A549 (cell line): ENCODE measurements around the gene ANO7. TPM values are rescaled to one million over a fixed set of nuclear protein-coding genes. Genes with fewer than 3 reads are reported as not detected.

Source experiments
- ATAC-seq, 2 experiments: fragments of 200-7000 bp in 1 of 2; fragments of >200 bp in 1 of 2; cut with Nextera tagmentation in 1 of 2; cut with Tn5 transposase in 1 of 2; 3 replicates each; pipeline versions ENCODE4 v1.8.0 to v1.9.1; 2018 to 2020; ENCODE audit warnings: mild to moderate bottlenecking in 1 of 2, moderate library complexity in 1 of 2
- CTCF ChIA-PET: fragments of 300-600 bp; sonication (Branson Sonifier 250); formaldehyde crosslinking; extraction: SDS; loops from one replicate; lab custom pipeline; 2021; ENCODE audit warnings: antibody characterized with exemption, inconsistent platforms; lab: Yijun Ruan, JAX
- POLR2A ChIA-PET: fragments of 350-600 bp; formaldehyde crosslinking; extraction: SDS; loops from one replicate; lab custom pipeline; 2021; ENCODE audit warnings: antibody characterized with exemption, inconsistent platforms; lab: Yijun Ruan, JAX
- DNase-seq, 2 experiments: peaks; one replicate each; pipeline versions ENCODE4 v3.0.0 to v3.0.0-alpha.2; 2011 to 2016; ENCODE audit warnings: low read depth in 1 of 2, low spot score in 1 of 2
- FAIRE-seq: peaks from 2 replicates; lab custom pipeline; 2011; peaks lifted over from hg19 to GRCh38; lab: Jason Lieb, UNC
- H3K27ac ChIP-seq, 2 experiments: fragments of >200 bp; sonication (Bioruptor Twin); formaldehyde crosslinking; 3 replicates each; pipeline ENCODE4 v1.5.1; 2016 to 2017
- H3K4me1 ChIP-seq: fragments of >200 bp; sonication (Bioruptor Twin); formaldehyde crosslinking; 3 replicates; pipeline ENCODE4 v1.6.1; 2016
- H3K4me2 ChIP-seq: fragments of >200 bp; sonication (Bioruptor Twin); formaldehyde crosslinking; 3 replicates; pipeline ENCODE4 v1.6.1; 2016
- H3K4me3 ChIP-seq: fragments of >200 bp; sonication (Bioruptor Twin); formaldehyde crosslinking; 3 replicates; pipeline ENCODE4 v1.5.1; 2016
- H3K9me3 ChIP-seq: fragments of >200 bp; sonication (Bioruptor Twin); formaldehyde crosslinking; 3 replicates; pipeline ENCODE4 v1.6.1; 2016
- CBX8 ChIP-seq: fragments of 200-600 bp; sonication (generic); IDR thresholded peaks from 2 replicates; pipeline ENCODE4 v1.6.1; 2016
- EHF ChIP-seq: fragments of 250-450 bp; sonication (Bioruptor Pico); IDR thresholded peaks from 2 replicates; pipeline ENCODE4 v1.5.0; 2020; ENCODE audit warnings: mild to moderate bottlenecking
- FOXS1 ChIP-seq: fragments of 250-450 bp; sonication (Bioruptor Pico); IDR thresholded peaks from 2 replicates; pipeline ENCODE4 v1.5.0; 2020; ENCODE audit warnings: mild to moderate bottlenecking, moderate library complexity
- HOXB13 ChIP-seq: fragments of 250-450 bp; sonication (Bioruptor Pico); IDR thresholded peaks from 2 replicates; pipeline ENCODE4 v1.5.0; 2020; ENCODE audit warnings: low read depth, mild to moderate bottlenecking, moderate library complexity
- HOXB5 ChIP-seq: fragments of 250-450 bp; sonication (Bioruptor Pico); IDR thresholded peaks from 2 replicates; pipeline ENCODE4 v1.5.0; 2020; ENCODE audit warnings: mild to moderate bottlenecking, moderate library complexity
- JUNB ChIP-seq: fragments of >200 bp; sonication (Bioruptor Twin); formaldehyde crosslinking; IDR thresholded peaks from 2 replicates; pipeline ENCODE4 v1.6.1; 2016
- MYC ChIP-seq: IDR thresholded peaks from 2 replicates; pipeline ENCODE4 v1.6.1; 2012; ENCODE audit warnings: mild to moderate bottlenecking, inconsistent platforms, low read length, improper control_type of control experiment, borderline replicate concordance
- NFE2L2 ChIP-seq: fragments of 150-350 bp; conservative IDR thresholded peaks from 2 replicates; pipeline ENCODE4 v1.6.1; 2014; ENCODE audit warnings: low read length
- NR3C1 ChIP-seq: fragments of >200 bp; sonication (Bioruptor Twin); formaldehyde crosslinking; IDR thresholded peaks from 3 replicates; pipeline ENCODE4 v1.6.1; 2017
- RCOR1 ChIP-seq: fragments of 150-350 bp; IDR thresholded peaks from 2 replicates; pipeline ENCODE4 v1.6.1; 2014; ENCODE audit warnings: antibody characterized with exemption, low read length, low read depth
- RFX5 ChIP-seq: fragments of 450-650 bp; IDR thresholded peaks from 2 replicates; pipeline ENCODE4 v1.7.1; 2014; ENCODE audit warnings: antibody characterized with exemption, mild to moderate bottlenecking, moderate library complexity
- USF2 ChIP-seq: fragments of 450-650 bp; IDR thresholded peaks from 2 replicates; pipeline ENCODE4 v1.6.1; 2014; ENCODE audit warnings: antibody characterized with exemption
- ZNF302 ChIP-seq: fragments of 250-450 bp; sonication (Bioruptor Pico); IDR thresholded peaks from 2 replicates; pipeline ENCODE4 v1.9.0; 2021; ENCODE audit warnings: inconsistent platforms, mild to moderate bottlenecking, moderate library complexity
- WGBS: methylation state at CpG from one replicate; pipeline ENCODE4 v1.1.6; 2017; ENCODE audit errors: missing lambda C conversion rate; 5-methylcytosine and 5-hydroxymethylcytosine counted together
- polyA plus RNA-seq, 4 experiments: library from polyadenylated mRNA; depleted of rRNA in 3 of 4; stranded (reverse); fragments of >200 nt; fragmentation: RNase III in 1 of 4; extraction: RNeasy Plus Mini Kit Qiagen cat#74134 plus additional on column Dnase treatment in 1 of 4; gene quantifications; 2 replicates in 3 of 4; 3 replicates in 1 of 4; pipeline ENCODE4 v1.2.3, GENCODE V29; 2011 to 2017
- TF ChIP-seq, protein P1 (sequence below): IDR thresholded peaks from 2 replicates; pipeline ENCODE4 v1.6.1; 2012
- TF ChIP-seq, protein P2 (sequence below): IDR thresholded peaks from 2 replicates; pipeline ENCODE4 v1.6.1; 2012
- TF ChIP-seq, protein P3 (sequence below): fragments of 250-450 bp; sonication (Bioruptor Pico); IDR thresholded peaks from 2 replicates; pipeline ENCODE4 v1.5.0; 2020; ENCODE audit warnings: low read depth, mild to moderate bottlenecking, moderate library complexity
- TF ChIP-seq, protein P4 (sequence below): fragments of >200 bp; sonication (Bioruptor Twin); formaldehyde crosslinking; IDR thresholded peaks from 3 replicates; pipeline ENCODE4 v1.6.1; 2016

The ANO7 gene
- polyA plus RNA-seq, 2 of the 4 experiments (the other 2 are of a cell fraction), result 0.92 to 2.7 TPM

DNA sequence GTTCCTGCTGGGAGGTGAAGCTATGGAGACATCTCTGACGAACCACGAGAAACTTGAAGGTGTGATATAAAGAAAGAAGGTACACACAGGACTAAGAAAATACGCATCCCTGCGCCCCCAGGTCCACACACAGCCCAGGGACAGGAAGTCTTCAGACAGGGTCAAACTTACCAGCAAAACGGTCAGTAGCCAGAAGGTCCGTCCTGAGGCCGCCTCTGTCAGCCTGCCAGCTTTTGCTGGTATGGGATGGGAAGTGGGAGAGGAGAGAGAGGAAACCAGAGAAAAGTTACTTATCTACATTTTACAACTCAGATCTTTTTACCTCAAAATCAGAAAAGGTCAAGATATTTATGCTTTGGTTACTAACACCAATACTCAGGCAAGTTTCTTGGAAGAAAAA, 79.8 kb downstream of the ANO7 start:
- POLR2A ChIA-PET, result no interaction called here

GRCh38 chr2:241268716-241269445, 80.4 kb downstream of the ANO7 start:
- no peaks in the 10 kb centered on the region for H3K9me3 ChIP-seq
- no peak for TF ChIP-seq NFE2L2
- no peak for TF ChIP-seq MYC
- TF ChIP-seq, protein P1, sequence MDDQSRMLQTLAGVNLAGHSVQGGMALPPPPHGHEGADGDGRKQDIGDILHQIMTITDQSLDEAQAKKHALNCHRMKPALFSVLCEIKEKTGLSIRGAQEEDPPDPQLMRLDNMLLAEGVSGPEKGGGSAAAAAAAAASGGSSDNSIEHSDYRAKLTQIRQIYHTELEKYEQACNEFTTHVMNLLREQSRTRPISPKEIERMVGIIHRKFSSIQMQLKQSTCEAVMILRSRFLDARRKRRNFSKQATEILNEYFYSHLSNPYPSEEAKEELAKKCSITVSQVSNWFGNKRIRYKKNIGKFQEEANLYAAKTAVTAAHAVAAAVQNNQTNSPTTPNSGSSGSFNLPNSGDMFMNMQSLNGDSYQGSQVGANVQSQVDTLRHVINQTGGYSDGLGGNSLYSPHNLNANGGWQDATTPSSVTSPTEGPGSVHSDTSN, result no peak
- no peak for TF ChIP-seq NR3C1
- TF ChIP-seq, protein P2, sequence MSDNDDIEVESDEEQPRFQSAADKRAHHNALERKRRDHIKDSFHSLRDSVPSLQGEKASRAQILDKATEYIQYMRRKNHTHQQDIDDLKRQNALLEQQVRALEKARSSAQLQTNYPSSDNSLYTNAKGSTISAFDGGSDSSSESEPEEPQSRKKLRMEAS, result no peak
- no peak for TF ChIP-seq ZNF302
- TF ChIP-seq EHF (CRISPR knock-in tag), result no peak
- no peak for TF ChIP-seq HOXB13 (CRISPR knock-in tag)
- TF ChIP-seq, protein P3, sequence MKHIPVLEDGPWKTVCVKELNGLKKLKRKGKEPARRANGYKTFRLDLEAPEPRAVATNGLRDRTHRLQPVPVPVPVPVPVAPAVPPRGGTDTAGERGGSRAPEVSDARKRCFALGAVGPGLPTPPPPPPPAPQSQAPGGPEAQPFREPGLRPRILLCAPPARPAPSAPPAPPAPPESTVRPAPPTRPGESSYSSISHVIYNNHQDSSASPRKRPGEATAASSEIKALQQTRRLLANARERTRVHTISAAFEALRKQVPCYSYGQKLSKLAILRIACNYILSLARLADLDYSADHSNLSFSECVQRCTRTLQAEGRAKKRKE (CRISPR knock-in tag), result no peak
- TF ChIP-seq RCOR1, result no peak
- no peak for TF ChIP-seq USF2
- no peak overlapping the region for H3K27ac ChIP-seq
- H3K4me1 ChIP-seq, result peaks cover 34% of the 10 kb centered on the region; the same call in 2 of the 3 replicates
- ATAC-seq, result no peak
- peak in 1 of 2 experiments; percentile 12 for DNase-seq
- no peak for FAIRE-seq
- 86% methylated on average over 14 of the region's 14 CpGs for WGBS
- H3K4me2 ChIP-seq, result peak overlapping the region; percentile 5; the same call in 1 of the 3 replicates
- H3K4me3 ChIP-seq, result no peak overlapping the region
- POLR2A ChIA-PET, result no interaction called here
- CTCF ChIA-PET, result interaction anchor here (0.8 to 1.2 kb wide), 2 partner anchors 12 to 196 kb away, joined by 3 read pairs; no protein-coding TSS in a partner anchor

More for the DNA sequence above, 79.8 kb downstream of the ANO7 start:
- no peak overlapping the region for H3K4me3 ChIP-seq
- peaks cover 30% of the 10 kb centered on the region; the same call in 2 of the 3 replicates for H3K4me1 ChIP-seq
- FAIRE-seq, result no peak
- TF ChIP-seq MYC, result no peak
- no peak for TF ChIP-seq HOXB5 (CRISPR knock-in tag)
- TF ChIP-seq, protein P4, sequence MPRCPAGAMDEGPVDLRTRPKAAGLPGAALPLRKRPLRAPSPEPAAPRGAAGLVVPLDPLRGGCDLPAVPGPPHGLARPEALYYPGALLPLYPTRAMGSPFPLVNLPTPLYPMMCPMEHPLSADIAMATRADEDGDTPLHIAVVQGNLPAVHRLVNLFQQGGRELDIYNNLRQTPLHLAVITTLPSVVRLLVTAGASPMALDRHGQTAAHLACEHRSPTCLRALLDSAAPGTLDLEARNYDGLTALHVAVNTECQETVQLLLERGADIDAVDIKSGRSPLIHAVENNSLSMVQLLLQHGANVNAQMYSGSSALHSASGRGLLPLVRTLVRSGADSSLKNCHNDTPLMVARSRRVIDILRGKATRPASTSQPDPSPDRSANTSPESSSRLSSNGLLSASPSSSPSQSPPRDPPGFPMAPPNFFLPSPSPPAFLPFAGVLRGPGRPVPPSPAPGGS, result no peak
- TF ChIP-seq CBX8, result no peak
- TF ChIP-seq NR3C1, result no peak
- TF ChIP-seq FOXS1 (CRISPR knock-in tag), result no peak
- TF ChIP-seq JUNB, result no peak
- no peak for TF ChIP-seq RFX5
- TF ChIP-seq, all 56 proteins: peak for 0
- Histone ChIP-seq H3K27ac (no peak overlapping the region), H3K4me2 (no peak overlapping the region), H3K9me3 (no peaks in the 10 kb centered on the region)
- ATAC-seq (no peak), DNase-seq (no peak)
- CTCF ChIA-PET, result no interaction called here
- 91% methylated on average over 7 of the region's 7 CpGs for WGBS
